ENCODE results near the gene PHF21A. TPM values are rescaled to one million over a fixed set of nuclear protein-coding genes. Genes with fewer than 3 reads are reported as not detected.
"Not testable (repeated sequence)": the region's sequence is repeated elsewhere in the genome, so short reads cannot be mapped to it uniquely, and the experiment has no call there.

PHF21A gene
- total and polyA plus RNA-seq, 10 of the 15 experiments (the other 5 are each of a cell fraction or from before 2014, with no cell fraction given), result 2.6 to 37.2 (median 16.0) TPM

GRCh38 chr11:45900175-45900800, 221.0 kb downstream of the PHF21A start:
- RAD21 ChIA-PET (ENCODE audit: unreplicated experiment); H3K4me1 ChIP-seq (ENCODE audit: control insufficient read depth, insufficient read depth, low read length); H3K4me2 ChIP-seq (ENCODE audit: control insufficient read depth, insufficient read depth); H3K4me3 ChIP-seq; H3K9me3 ChIP-seq (replicated peaks; ENCODE audit: control insufficient read depth, insufficient read depth, low read length); H2AFZ ChIP-seq (ENCODE audit: control insufficient read depth, low read depth, low read length); DNase-seq (ENCODE audit: low read depth, low spot score); H4K20me1 ChIP-seq (ENCODE audit: control insufficient read depth, insufficient read depth); H3K79me2 ChIP-seq (ENCODE audit: control insufficient read depth, insufficient read depth, low read length); H3K27ac ChIP-seq (ENCODE audit: control insufficient read depth, insufficient read depth); POLR2A ChIA-PET; SMC1A ChIA-PET (ENCODE audit: uncharacterized antibody, unreplicated experiment); BruUV-seq (replicated peaks); FAIRE-seq; in situ Hi-C loops (cut with MboI); H3K36me3 ChIP-seq (ENCODE audit: control insufficient read depth in 2 of 2, insufficient read depth in 2 of 2, low read length in 1 of 2); H3K27me3 ChIP-seq (replicated peaks in 1 of 2; ENCODE audit: control insufficient read depth in 2 of 2, insufficient read depth in 2 of 2, low read length in 1 of 2); intact Hi-C loops (cut with micrococcal nuclease; ENCODE audit: unreplicated experiment); H3K9ac ChIP-seq (ENCODE audit: control insufficient read depth, insufficient read depth, low read length): not testable (repeated sequence)
- TF ChIP-seq DPF2 (IDR thresholded peaks at IDR 0.05), result 0 out of 2 replicates have a peak, but pooled peaks have one; percentile 7
- peak; percentile 78 for TF ChIP-seq SUZ12 (IDR thresholded peaks at IDR 0.05; ENCODE audit: unreplicated experiment)
- ATAC-seq, result peak; percentile 3; the same call in 1 of the 3 replicates
- 14% methylated on average over 30 of the region's 59 CpGs for WGBS (ENCODE audit: insufficient coverage, insufficient replicate concordance, low lambda C conversion rate, missing lambda C conversion rate)
- CTCF ChIA-PET, result interaction anchor here (0.9 kb wide), 1 partner anchor 27 kb away, joined by 3 read pairs; no protein-coding TSS in a partner anchor

- POLR2A ChIA-PET, result interaction anchor here (0.5 kb wide), 1 partner anchor 36 kb away, joined by 5 read pairs; no protein-coding TSS in a partner anchor
- 7% methylated on average over 20 of the region's 62 CpGs for WGBS (ENCODE audit: insufficient coverage, insufficient replicate concordance, low lambda C conversion rate, missing lambda C conversion rate)
- FAIRE-seq (no peak), ATAC-seq (peak; percentile 80), DNase-seq (ENCODE audit: low read depth, low spot score) (no peak)
- SMC1A ChIA-PET (ENCODE audit: uncharacterized antibody, unreplicated experiment), result interaction anchor here (1.3 kb wide), 1 partner anchor 10 kb away, joined by 3 read pairs; no protein-coding TSS in a partner anchor
- in situ Hi-C loops (cut with MboI) (no loop called here), intact Hi-C loops (cut with micrococcal nuclease; ENCODE audit: unreplicated experiment) (no loop called here)
- Histone ChIP-seq H3K79me2 (ENCODE audit: control insufficient read depth, insufficient read depth, low read length) (no peaks in the 10 kb centered on the region), H3K36me3 (ENCODE audit: control insufficient read depth in 2 of 2, insufficient read depth in 2 of 2, low read length in 1 of 2) (no peaks in the 10 kb centered on the region), H3K4me1 (ENCODE audit: control insufficient read depth, insufficient read depth, low read length) (no peaks in the 10 kb centered on the region), H2AFZ (ENCODE audit: control insufficient read depth, low read depth, low read length) (no peak overlapping the region), H4K20me1 (ENCODE audit: control insufficient read depth, insufficient read depth) (no peaks in the 10 kb centered on the region; the same call in 1 of the 2 replicates), H3K27me3 (replicated peaks in 1 of 2; ENCODE audit: control insufficient read depth in 2 of 2, insufficient read depth in 2 of 2, low read length in 1 of 2) (peaks cover 3 to 10% of the 10 kb centered on the region in 2 experiments; a peak in 3 of 4 replicates), H3K4me3 (no peak overlapping the region), H3K27ac (ENCODE audit: control insufficient read depth, insufficient read depth) (no peak overlapping the region), H3K9ac (ENCODE audit: control insufficient read depth, insufficient read depth, low read length) (no peak overlapping the region), H3K9me3 (replicated peaks; ENCODE audit: control insufficient read depth, insufficient read depth, low read length) (no peaks in the 10 kb centered on the region), H3K4me2 (ENCODE audit: control insufficient read depth, insufficient read depth) (peak overlapping the region; percentile 48)
- RAD21 ChIA-PET (ENCODE audit: unreplicated experiment), result interaction anchor here (2.0 kb wide), 1 partner anchor 18 kb away, joined by 5 read pairs; the partner anchor contains the start of gene PEX16
- CTCF ChIA-PET, result interaction anchor here (1.2 kb wide), 1 partner anchor 54 kb away, joined by 4 read pairs; no protein-coding TSS in a partner anchor
- BruUV-seq (replicated peaks), result no TSS peak
- TF ChIP-seq, protein P1, sequence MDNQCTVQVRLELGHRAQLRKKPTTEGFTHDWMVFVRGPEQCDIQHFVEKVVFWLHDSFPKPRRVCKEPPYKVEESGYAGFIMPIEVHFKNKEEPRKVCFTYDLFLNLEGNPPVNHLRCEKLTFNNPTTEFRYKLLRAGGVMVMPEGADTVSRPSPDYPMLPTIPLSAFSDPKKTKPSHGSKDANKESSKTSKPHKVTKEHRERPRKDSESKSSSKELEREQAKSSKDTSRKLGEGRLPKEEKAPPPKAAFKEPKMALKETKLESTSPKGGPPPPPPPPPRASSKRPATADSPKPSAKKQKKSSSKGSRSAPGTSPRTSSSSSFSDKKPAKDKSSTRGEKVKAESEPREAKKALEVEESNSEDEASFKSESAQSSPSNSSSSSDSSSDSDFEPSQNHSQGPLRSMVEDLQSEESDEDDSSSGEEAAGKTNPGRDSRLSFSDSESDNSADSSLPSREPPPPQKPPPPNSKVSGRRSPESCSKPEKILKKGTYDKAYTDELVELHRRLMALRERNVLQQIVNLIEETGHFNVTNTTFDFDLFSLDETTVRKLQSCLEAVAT (IDR thresholded peaks at IDR 0.05), result peak; percentile 46; the same call in 1 of the 2 replicates
- TF ChIP-seq ZSCAN29 (IDR thresholded peaks at IDR 0.05) (no peak), TBL1XR1 (IDR thresholded peaks at IDR 0.05; ENCODE audit: low read depth, low read length) (no peak), ZBTB4 (CRISPR knock-in tag; IDR thresholded peaks at IDR 0.05) (no peak), RELA (IDR thresholded peaks at IDR 0.05; ENCODE audit: borderline replicate concordance, partially characterized antibody) (no peak), BHLHE40 (IDR thresholded peaks at IDR 0.05; ENCODE audit: borderline replicate concordance in 1 of 2, low read depth in 2 of 2, low read length in 1 of 2) (peak; percentile 67 to 95), SIN3A (IDR thresholded peaks at IDR 0.05; ENCODE audit: low read depth, low read length) (no peak)
Observed at GRCh38 chr11:45899448-45900174, 221.6 kb downstream of the PHF21A start.

Data from GM12878 (cell line).